Measurements from ENCODE around the gene MAST4.

The MAST4 gene

DNA sequence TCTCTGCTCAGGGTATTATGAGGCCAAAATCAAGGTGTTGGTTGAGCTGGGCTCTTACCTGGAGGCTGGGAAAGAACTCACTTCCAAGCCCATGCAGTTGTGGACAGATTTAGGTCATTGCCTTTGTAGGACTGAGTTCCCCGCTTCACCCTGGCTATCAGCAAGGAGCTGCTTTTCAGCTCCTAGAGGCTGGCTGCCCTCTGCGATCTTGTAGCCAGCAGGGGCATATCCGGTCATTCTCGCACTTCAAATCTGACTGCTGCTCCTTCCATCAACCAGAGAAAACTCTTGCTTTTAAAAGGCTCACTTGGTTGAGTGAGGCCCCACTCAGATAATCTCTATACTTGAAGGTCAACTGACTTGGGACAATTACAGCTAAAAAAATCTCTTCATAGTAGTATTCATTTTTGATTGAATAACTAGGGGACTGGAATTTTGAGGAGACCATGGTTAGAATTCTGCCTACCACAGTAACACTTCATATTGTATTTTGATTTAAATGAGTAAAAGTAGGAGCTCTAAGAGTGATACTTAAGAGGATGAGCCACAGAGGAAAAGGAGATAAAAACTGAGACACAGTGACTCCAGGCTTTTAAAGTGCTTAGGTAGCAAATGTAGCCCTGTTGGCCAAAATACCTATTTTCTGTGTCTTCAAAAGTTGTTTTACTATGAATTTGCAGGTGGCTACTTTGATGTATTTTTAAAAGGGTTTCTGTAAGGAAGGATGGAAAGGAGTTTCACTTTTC lies 463.0 kb downstream of the MAST4 start:
- Histone ChIP-seq H3K4me1 (ENCODE audit: control insufficient read depth, insufficient read depth, low read length) (peaks cover 11% of the 10 kb centered on the region), H3K9me3 (ENCODE audit: control insufficient read depth, insufficient read depth, low read length) (no peaks in the 10 kb centered on the region), H3K27me3 (ENCODE audit: control insufficient read depth, insufficient read depth, low read length) (no peaks in the 10 kb centered on the region), H3K4me3 (ENCODE audit: low read depth, low read length) (no peak overlapping the region), H3K36me3 (ENCODE audit: control insufficient read depth, insufficient read depth, low read length) (no peaks in the 10 kb centered on the region), H3K9ac (ENCODE audit: low read depth, low read length) (no peak overlapping the region)

DNA sequence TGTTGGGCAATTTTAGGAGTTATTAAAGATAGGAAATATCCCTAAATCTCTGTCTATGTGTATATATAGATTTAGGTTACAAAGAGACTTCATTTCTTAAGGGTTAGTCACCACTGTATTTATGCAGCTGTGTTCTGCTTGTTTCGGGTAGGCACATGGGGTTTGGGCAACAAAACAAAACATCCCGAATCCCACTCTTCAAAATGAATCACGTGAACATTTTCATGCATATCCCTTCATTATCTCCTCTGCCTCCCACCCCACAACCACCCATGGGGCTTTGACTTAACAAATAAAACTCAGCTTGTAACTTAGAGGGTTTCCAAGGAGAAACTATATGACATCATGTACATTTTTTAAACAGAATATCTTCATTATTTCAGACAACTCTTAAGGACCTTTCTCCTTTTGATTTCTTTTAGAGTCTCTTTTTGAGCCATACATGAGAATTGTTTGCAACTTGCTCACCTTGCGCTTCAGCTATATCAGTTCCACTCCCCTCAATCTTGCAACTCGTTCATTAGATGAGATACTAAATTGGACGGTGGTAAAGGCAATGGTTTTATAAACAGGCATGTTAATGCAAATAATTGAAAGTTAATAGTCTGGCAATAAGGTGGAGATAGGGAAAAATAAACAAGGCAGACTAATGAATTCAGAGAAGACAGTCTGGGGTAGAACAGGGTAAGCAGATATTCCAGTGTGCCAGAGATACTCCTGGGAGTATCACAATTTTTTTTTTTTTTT lies 463.7 kb downstream of the MAST4 start:
- Histone ChIP-seq H3K36me3 (ENCODE audit: control insufficient read depth, insufficient read depth, low read length) (no peaks in the 10 kb centered on the region), H3K4me3 (ENCODE audit: low read depth, low read length) (no peak overlapping the region), H3K4me1 (ENCODE audit: control insufficient read depth, insufficient read depth, low read length) (peaks cover 11% of the 10 kb centered on the region), H3K9ac (ENCODE audit: low read depth, low read length) (no peak overlapping the region), H3K27me3 (ENCODE audit: control insufficient read depth, insufficient read depth, low read length) (no peaks in the 10 kb centered on the region), H3K9me3 (ENCODE audit: control insufficient read depth, insufficient read depth, low read length) (no peaks in the 10 kb centered on the region)

DNA sequence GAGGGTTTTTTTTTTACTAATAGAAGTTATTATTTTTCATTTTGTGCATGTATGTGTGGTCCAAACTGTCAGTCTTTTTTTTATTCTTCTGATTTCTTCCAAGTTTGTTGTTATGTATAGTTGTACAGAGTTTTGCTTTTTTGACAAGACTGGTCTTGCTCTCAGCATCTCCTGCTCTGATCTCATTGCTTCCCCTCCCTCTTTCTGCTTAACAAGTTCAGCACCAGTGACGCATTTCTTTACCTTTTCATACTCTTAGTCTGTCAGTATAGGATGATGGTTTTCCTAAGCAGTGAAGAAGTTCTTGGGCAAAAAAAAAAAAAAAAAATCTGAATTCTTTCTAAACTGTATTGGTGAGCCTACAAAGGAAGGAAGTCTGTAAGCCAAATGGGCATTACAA lies 465.3 kb downstream of the MAST4 start:
- no peaks in the 10 kb centered on the region for H3K27me3 ChIP-seq (ENCODE audit: control insufficient read depth, insufficient read depth, low read length)
- H3K4me3 ChIP-seq (ENCODE audit: low read depth, low read length), result no peak overlapping the region

DNA sequence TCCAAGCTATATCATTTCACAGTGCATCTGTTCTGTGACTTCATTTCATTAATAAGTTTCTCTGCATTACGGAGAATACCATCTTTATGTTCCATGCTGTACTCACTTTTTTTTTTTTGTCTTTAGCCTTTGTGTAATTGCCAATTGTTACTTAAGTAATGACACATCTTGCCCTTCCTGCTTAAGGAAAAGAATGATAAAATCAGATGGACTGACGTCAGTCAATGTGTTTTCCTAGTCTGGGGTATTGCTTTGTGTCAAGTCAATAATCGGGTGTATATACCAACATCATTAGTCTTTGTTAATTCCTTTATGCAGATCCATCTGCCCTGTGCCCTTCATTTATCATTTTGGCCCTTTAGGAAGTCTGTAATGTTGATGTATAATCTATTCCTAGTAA lies 466.9 kb downstream of the MAST4 start:
- no peaks in the 10 kb centered on the region for H3K27me3 ChIP-seq (ENCODE audit: control insufficient read depth, insufficient read depth, low read length)

More for the DNA sequence above, 465.3 kb downstream of the MAST4 start:
- H3K9ac ChIP-seq (ENCODE audit: low read depth, low read length), result no peak overlapping the region
- H3K36me3 ChIP-seq (ENCODE audit: control insufficient read depth, insufficient read depth, low read length), result no peaks in the 10 kb centered on the region
- peaks cover 11% of the 10 kb centered on the region for H3K4me1 ChIP-seq (ENCODE audit: control insufficient read depth, insufficient read depth, low read length)
- no peaks in the 10 kb centered on the region for H3K9me3 ChIP-seq (ENCODE audit: control insufficient read depth, insufficient read depth, low read length)

DNA sequence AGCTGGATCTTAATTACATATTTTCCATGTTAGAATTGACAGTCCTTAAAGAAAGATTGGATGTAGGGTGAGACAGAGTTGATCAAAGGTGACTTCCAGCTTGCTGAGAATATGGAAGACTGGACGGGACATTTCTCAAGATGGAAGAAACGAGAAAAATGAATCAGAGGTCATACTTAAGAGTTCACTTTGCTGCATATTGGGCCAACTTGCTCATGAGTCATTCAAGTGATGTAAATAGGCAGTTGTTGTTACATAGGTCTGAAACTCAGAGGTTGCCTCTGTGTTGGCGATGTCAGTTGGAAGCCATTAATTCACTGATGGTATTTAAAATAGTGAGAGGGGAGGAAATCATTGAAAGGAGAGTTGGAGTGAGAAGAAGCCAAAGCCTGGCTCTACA lies 467.6 kb downstream of the MAST4 start:
- no peak overlapping the region for H3K9ac ChIP-seq (ENCODE audit: low read depth, low read length)
- no peaks in the 10 kb centered on the region for H3K36me3 ChIP-seq (ENCODE audit: control insufficient read depth, insufficient read depth, low read length)
- H3K4me1 ChIP-seq (ENCODE audit: control insufficient read depth, insufficient read depth, low read length), result peaks cover 8% of the 10 kb centered on the region
- no peaks in the 10 kb centered on the region for H3K27me3 ChIP-seq (ENCODE audit: control insufficient read depth, insufficient read depth, low read length)
- H3K4me3 ChIP-seq (ENCODE audit: low read depth, low read length), result no peak overlapping the region
- H3K9me3 ChIP-seq (ENCODE audit: control insufficient read depth, insufficient read depth, low read length), result no peaks in the 10 kb centered on the region

More for the DNA sequence above, 466.9 kb downstream of the MAST4 start:
- Histone ChIP-seq H3K36me3 (ENCODE audit: control insufficient read depth, insufficient read depth, low read length) (no peaks in the 10 kb centered on the region), H3K9me3 (ENCODE audit: control insufficient read depth, insufficient read depth, low read length) (no peaks in the 10 kb centered on the region), H3K9ac (ENCODE audit: low read depth, low read length) (no peak overlapping the region), H3K4me1 (ENCODE audit: control insufficient read depth, insufficient read depth, low read length) (peaks cover 11% of the 10 kb centered on the region), H3K4me3 (ENCODE audit: low read depth, low read length) (no peak overlapping the region)

DNA sequence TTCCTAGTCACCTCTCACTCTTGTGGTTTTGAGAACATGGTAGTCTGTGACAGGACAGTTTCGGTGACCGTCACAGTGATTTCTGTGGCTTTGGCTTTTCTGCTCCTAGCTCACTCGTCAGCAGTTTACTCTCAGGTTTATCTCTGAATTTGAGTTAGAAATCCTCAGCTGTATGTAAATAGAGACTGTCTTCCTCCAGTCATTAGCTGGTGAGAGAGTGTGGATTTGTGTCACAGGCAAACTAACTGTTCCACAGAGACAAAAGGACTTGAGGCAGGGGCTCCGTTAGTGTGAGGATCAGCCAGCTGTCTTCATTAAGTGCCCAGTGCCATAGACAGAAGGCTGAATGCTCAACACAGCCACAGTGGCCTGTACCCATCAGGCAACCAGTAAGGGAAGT lies 469.0 kb downstream of the MAST4 start:
- Histone ChIP-seq H3K4me3 (ENCODE audit: low read depth, low read length) (no peak overlapping the region), H3K9me3 (ENCODE audit: control insufficient read depth, insufficient read depth, low read length) (no peaks in the 10 kb centered on the region), H3K9ac (ENCODE audit: low read depth, low read length) (no peak overlapping the region), H3K36me3 (ENCODE audit: control insufficient read depth, insufficient read depth, low read length) (no peaks in the 10 kb centered on the region), H3K4me1 (ENCODE audit: control insufficient read depth, insufficient read depth, low read length) (no peaks in the 10 kb centered on the region), H3K27me3 (ENCODE audit: control insufficient read depth, insufficient read depth, low read length) (no peaks in the 10 kb centered on the region)

DNA sequence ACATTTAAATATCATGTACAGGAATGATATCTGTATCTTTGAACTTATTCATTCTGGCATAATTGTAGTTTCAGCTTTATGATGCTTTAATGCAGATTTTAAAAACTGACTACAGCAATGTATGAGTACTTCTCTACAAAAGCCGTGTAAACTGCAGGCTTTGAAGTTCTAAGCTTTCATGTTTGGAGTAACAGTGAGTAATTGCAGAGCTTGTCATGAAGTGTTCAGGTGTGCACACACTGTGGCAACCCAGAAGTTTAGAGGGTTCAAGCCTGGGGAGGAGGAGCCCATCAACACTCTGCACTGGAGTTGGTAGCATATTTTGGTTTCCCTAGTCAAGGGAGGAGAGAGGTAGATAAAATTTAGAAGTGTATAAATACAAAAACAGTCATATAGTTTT lies 469.5 kb downstream of the MAST4 start:
- Histone ChIP-seq H3K27me3 (ENCODE audit: control insufficient read depth, insufficient read depth, low read length) (no peaks in the 10 kb centered on the region), H3K9ac (ENCODE audit: low read depth, low read length) (no peak overlapping the region), H3K36me3 (ENCODE audit: control insufficient read depth, insufficient read depth, low read length) (no peaks in the 10 kb centered on the region), H3K9me3 (ENCODE audit: control insufficient read depth, insufficient read depth, low read length) (no peaks in the 10 kb centered on the region), H3K4me1 (ENCODE audit: control insufficient read depth, insufficient read depth, low read length) (no peaks in the 10 kb centered on the region), H3K4me3 (ENCODE audit: low read depth, low read length) (no peak overlapping the region)

- H3K4me3 ChIP-seq (ENCODE audit: low read depth, low read length), result no peak overlapping the region
- H3K27me3 ChIP-seq (ENCODE audit: control insufficient read depth, insufficient read depth, low read length), result no peaks in the 10 kb centered on the region
- H3K36me3 ChIP-seq (ENCODE audit: control insufficient read depth, insufficient read depth, low read length), result no peaks in the 10 kb centered on the region
- H3K9ac ChIP-seq (ENCODE audit: low read depth, low read length), result no peak overlapping the region
- H3K4me1 ChIP-seq (ENCODE audit: control insufficient read depth, insufficient read depth, low read length), result no peaks in the 10 kb centered on the region
- H3K9me3 ChIP-seq (ENCODE audit: control insufficient read depth, insufficient read depth, low read length), result no peaks in the 10 kb centered on the region
Observed at GRCh38 chr5:67066815-67067214, 470.6 kb downstream of the MAST4 start.

DNA sequence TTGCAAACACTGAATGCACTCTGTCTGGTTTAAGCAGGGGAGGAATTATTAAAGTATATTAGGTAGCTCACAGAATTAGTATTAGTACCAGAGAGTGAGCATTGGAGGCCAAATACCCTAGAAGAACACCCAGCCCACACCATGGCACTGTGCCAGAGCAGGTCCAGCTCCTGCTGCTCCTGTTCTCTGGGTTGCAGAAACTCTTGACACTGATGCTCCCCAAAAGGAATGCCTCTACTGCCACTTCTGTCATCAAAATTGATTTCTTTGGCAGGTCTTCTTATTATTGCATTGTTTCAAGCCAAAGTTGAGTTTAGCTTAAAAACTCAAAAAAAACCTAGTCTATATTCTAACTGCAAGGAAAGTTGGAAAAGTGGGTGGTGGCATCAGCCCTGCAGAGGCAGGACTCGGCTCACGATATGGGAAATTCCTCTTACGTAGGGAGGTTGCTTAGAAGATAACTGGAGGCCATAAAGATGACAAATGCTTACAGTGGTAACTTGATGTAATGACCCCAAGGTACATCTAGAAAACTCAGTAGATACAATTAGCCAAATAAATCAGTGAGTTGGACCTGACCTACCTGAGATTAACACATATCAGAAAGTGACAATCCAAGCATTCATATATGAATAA lies 477.0 kb downstream of the MAST4 start:
- H3K9me3 ChIP-seq (ENCODE audit: control insufficient read depth, insufficient read depth, low read length), result no peaks in the 10 kb centered on the region
- no peak overlapping the region for H3K4me3 ChIP-seq (ENCODE audit: low read depth, low read length)
- no peaks in the 10 kb centered on the region for H3K4me1 ChIP-seq (ENCODE audit: control insufficient read depth, insufficient read depth, low read length)
- H3K36me3 ChIP-seq (ENCODE audit: control insufficient read depth, insufficient read depth, low read length), result no peaks in the 10 kb centered on the region
- no peak overlapping the region for H3K9ac ChIP-seq (ENCODE audit: low read depth, low read length)
- H3K27me3 ChIP-seq (ENCODE audit: control insufficient read depth, insufficient read depth, low read length), result no peaks in the 10 kb centered on the region

DNA sequence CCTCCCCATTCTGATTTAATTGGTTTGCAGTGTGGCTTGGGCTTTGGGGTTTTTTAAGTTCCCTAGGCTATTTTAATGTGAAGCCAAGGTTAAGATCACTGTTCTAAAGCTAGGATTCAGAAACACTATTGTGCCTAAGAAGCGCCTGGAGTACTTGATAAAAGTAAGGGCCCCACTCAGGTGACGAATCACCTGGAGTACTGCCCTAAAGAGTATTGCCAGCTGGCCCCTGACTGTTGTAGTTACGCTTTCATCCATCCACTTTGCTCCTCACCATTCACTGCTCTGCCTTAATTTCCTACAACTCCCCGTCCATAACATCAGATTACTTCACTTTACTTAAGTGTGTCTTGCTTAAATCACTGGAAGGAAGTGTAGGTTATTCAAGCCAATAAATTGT lies 481.1 kb downstream of the MAST4 start:
- Histone ChIP-seq H3K27me3 (ENCODE audit: control insufficient read depth, insufficient read depth, low read length) (no peaks in the 10 kb centered on the region), H3K9me3 (ENCODE audit: control insufficient read depth, insufficient read depth, low read length) (no peaks in the 10 kb centered on the region), H3K9ac (ENCODE audit: low read depth, low read length) (no peak overlapping the region), H3K4me1 (ENCODE audit: control insufficient read depth, insufficient read depth, low read length) (no peaks in the 10 kb centered on the region), H3K36me3 (ENCODE audit: control insufficient read depth, insufficient read depth, low read length) (no peaks in the 10 kb centered on the region), H3K4me3 (ENCODE audit: low read depth, low read length) (no peak overlapping the region)

GRCh38 chr5:67081261-67081660 lies 485.1 kb downstream of the MAST4 start:
- Histone ChIP-seq H3K36me3 (ENCODE audit: control insufficient read depth, insufficient read depth, low read length) (no peaks in the 10 kb centered on the region), H3K9ac (ENCODE audit: low read depth, low read length) (no peak overlapping the region), H3K4me3 (ENCODE audit: low read depth, low read length) (no peak overlapping the region)

GRCh38 chr5:67082941-67083340 lies 486.7 kb downstream of the MAST4 start:
- Histone ChIP-seq H3K9me3 (ENCODE audit: control insufficient read depth, insufficient read depth, low read length) (no peaks in the 10 kb centered on the region), H3K4me1 (ENCODE audit: control insufficient read depth, insufficient read depth, low read length) (no peaks in the 10 kb centered on the region), H3K9ac (ENCODE audit: low read depth, low read length) (no peak overlapping the region), H3K4me3 (ENCODE audit: low read depth, low read length) (no peak overlapping the region), H3K36me3 (ENCODE audit: control insufficient read depth, insufficient read depth, low read length) (no peaks in the 10 kb centered on the region), H3K27me3 (ENCODE audit: control insufficient read depth, insufficient read depth, low read length) (no peaks in the 10 kb centered on the region)

More at GRCh38 chr5:67081261-67081660, 485.1 kb downstream of the MAST4 start:
- H3K9me3 ChIP-seq (ENCODE audit: control insufficient read depth, insufficient read depth, low read length), result no peaks in the 10 kb centered on the region
- H3K4me1 ChIP-seq (ENCODE audit: control insufficient read depth, insufficient read depth, low read length), result no peaks in the 10 kb centered on the region
- H3K27me3 ChIP-seq (ENCODE audit: control insufficient read depth, insufficient read depth, low read length), result no peaks in the 10 kb centered on the region
